ENCODE results near the gene ARHGAP5. TPM values are rescaled to one million over a fixed set of nuclear protein-coding genes. Genes with fewer than 3 reads are reported as not detected.

Gene ARHGAP5
- total RNA-seq, 3 donors from 2014 or later (not counting 1 experiment from before 2014, with no cell fraction given) = 31.5 to 45.8 (median 41.1) TPM

DNA sequence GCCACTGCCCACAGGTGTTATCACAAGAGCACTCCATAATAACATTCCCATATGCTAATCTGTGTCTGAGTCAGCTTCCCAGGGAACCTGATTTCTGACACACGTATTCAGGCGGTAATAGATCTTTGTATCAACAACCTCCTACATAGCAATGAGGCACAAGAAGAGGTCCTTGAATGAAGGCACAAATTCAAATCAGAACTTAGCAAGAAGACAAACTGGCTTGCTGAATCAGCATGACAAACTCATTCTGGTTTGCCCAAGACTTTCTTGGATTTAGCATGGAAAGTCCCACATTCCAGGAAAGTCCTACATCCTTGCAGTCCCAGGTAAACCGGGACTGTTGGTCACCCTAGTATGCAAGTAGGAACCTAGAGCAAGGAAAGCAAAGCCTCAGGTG, 90.8 kb downstream of the ARHGAP5 start:
- intact Hi-C loops (cut with micrococcal nuclease) = no loop called here
- no peak overlapping the region for H3K4me3 ChIP-seq (ENCODE audit: low read length)
- Mint-ChIP-seq H3K36me3 (no peaks in the 10 kb centered on the region), H3K4me3 (no peak overlapping the region), H3K27ac (no peak overlapping the region), H3K4me1 (no peaks in the 10 kb centered on the region), H3K9me3 (no peaks in the 10 kb centered on the region), H3K27me3 (ENCODE audit: low read depth in 2 of 2) (no peaks in the 10 kb centered on the region)
- TF ChIP-seq, protein P1, sequence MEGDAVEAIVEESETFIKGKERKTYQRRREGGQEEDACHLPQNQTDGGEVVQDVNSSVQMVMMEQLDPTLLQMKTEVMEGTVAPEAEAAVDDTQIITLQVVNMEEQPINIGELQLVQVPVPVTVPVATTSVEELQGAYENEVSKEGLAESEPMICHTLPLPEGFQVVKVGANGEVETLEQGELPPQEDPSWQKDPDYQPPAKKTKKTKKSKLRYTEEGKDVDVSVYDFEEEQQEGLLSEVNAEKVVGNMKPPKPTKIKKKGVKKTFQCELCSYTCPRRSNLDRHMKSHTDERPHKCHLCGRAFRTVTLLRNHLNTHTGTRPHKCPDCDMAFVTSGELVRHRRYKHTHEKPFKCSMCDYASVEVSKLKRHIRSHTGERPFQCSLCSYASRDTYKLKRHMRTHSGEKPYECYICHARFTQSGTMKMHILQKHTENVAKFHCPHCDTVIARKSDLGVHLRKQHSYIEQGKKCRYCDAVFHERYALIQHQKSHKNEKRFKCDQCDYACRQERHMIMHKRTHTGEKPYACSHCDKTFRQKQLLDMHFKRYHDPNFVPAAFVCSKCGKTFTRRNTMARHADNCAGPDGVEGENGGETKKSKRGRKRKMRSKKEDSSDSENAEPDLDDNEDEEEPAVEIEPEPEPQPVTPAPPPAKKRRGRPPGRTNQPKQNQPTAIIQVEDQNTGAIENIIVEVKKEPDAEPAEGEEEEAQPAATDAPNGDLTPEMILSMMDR (IDR thresholded peaks at IDR 0.05) = no peak
- no peak overlapping the region for H3K27ac ChIP-seq (ENCODE audit: low read length)
- ATAC-seq (no peak), DNase-seq (no peak)
- no peaks in the 10 kb centered on the region for H3K27me3 ChIP-seq (ENCODE audit: control insufficient read depth, insufficient read depth, low read length)
- 95% methylated on average over 3 of the region's 3 CpGs for WGBS (ENCODE audit: insufficient coverage)
- H3K9me3 ChIP-seq (ENCODE audit: control insufficient read depth, insufficient read depth, low read length) = no peaks in the 10 kb centered on the region
- no peaks in the 10 kb centered on the region for H3K36me3 ChIP-seq (ENCODE audit: control insufficient read depth, insufficient read depth, low read length)
- H3K4me1 ChIP-seq (ENCODE audit: control insufficient read depth, insufficient read depth, low read length) = no peaks in the 10 kb centered on the region

DNA sequence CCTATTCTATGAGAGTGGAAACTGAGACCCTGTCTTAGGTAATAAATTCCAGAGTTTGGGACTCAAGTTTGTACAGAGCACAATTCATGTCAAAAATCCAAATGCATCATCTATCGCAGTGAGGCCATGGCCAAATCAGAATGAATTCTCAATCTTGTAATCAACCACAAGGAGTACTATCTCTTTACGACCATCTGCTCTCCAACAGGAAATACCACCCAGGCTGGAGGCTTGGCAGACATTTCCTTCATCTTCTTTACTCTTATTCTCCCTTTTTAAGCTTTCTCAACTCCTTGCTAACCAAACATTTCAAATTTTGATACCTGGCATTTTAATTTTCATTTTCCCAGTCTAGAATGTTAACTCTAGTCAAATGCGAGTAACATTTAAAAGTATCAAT, 92.1 kb downstream of the ARHGAP5 start:
- Histone ChIP-seq H3K4me1 (ENCODE audit: control insufficient read depth, insufficient read depth, low read length) (no peaks in the 10 kb centered on the region), H3K36me3 (ENCODE audit: control insufficient read depth, insufficient read depth, low read length) (no peaks in the 10 kb centered on the region), H3K9me3 (ENCODE audit: control insufficient read depth, insufficient read depth, low read length) (no peaks in the 10 kb centered on the region), H3K4me3 (ENCODE audit: low read length) (no peak overlapping the region), H3K27me3 (ENCODE audit: control insufficient read depth, insufficient read depth, low read length) (no peaks in the 10 kb centered on the region), H3K27ac (ENCODE audit: low read length) (no peak overlapping the region)
- no peaks in the 10 kb centered on the region for H3K36me3 Mint-ChIP-seq
- no peaks in the 10 kb centered on the region for H3K9me3 Mint-ChIP-seq
- DNase-seq = no peak
- WGBS (ENCODE audit: insufficient coverage) = 14% methylated on average over 2 of the region's 3 CpGs
- no peak for ATAC-seq
- intact Hi-C loops (cut with micrococcal nuclease) = no loop called here
- H3K27me3 Mint-ChIP-seq (ENCODE audit: low read depth in 2 of 2) = no peaks in the 10 kb centered on the region
- no peak overlapping the region for H3K4me3 Mint-ChIP-seq
- no peak overlapping the region for H3K27ac Mint-ChIP-seq
- H3K4me1 Mint-ChIP-seq = no peaks in the 10 kb centered on the region
- TF ChIP-seq, protein P1 (IDR thresholded peaks at IDR 0.05) = no peak

DNA sequence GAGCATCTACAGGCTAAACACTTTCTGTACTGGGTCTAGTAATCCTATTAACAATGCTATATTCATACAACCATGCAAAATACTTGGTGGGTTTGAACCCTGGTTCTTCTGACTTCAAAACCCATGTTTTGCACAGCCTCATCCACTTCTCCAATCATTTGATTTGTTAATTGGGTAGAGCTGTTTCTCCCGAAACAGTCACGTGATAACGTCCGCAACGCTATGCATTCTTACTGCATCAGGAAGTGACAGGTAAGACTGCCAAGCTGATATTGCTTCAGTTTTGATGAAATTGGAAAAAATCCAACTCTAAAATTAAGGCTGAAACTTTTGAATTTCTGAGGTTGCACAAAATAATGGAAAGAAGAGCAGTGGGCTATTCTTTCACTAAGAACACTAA, 94.4 kb downstream of the ARHGAP5 start:
- intact Hi-C loops (cut with micrococcal nuclease) = no loop called here
- no peaks in the 10 kb centered on the region for H3K4me1 ChIP-seq (ENCODE audit: control insufficient read depth, insufficient read depth, low read length)

More for the DNA sequence above, 94.4 kb downstream of the ARHGAP5 start:
- no peaks in the 10 kb centered on the region for H3K9me3 Mint-ChIP-seq
- no peak overlapping the region for H3K4me3 Mint-ChIP-seq
- H3K4me1 Mint-ChIP-seq = no peaks in the 10 kb centered on the region
- Histone ChIP-seq H3K36me3 (ENCODE audit: control insufficient read depth, insufficient read depth, low read length) (no peaks in the 10 kb centered on the region), H3K4me3 (ENCODE audit: low read length) (no peak overlapping the region), H3K27ac (ENCODE audit: low read length) (no peak overlapping the region), H3K27me3 (ENCODE audit: control insufficient read depth, insufficient read depth, low read length) (no peaks in the 10 kb centered on the region), H3K9me3 (ENCODE audit: control insufficient read depth, insufficient read depth, low read length) (no peaks in the 10 kb centered on the region)
- DNase-seq (no peak), ATAC-seq (no peak)
- H3K36me3 Mint-ChIP-seq = no peaks in the 10 kb centered on the region
- 86% methylated on average over 5 of the region's 5 CpGs for WGBS (ENCODE audit: insufficient coverage)
- no peak overlapping the region for H3K27ac Mint-ChIP-seq
- TF ChIP-seq, protein P1 (IDR thresholded peaks at IDR 0.05) = no peak
- H3K27me3 Mint-ChIP-seq (ENCODE audit: low read depth in 2 of 2) = peaks cover 0 to 16% of the 10 kb centered on the region in 2 donors

Measured in natural killer cell (primary cell).